GM23248 (cell line): Measurements from ENCODE around the gene CCDC90B.

Experiments used
- EZH2 ChIP-seq: fragments of 200-600 bp; sonication (generic); IDR thresholded peaks from 2 replicates; pipeline ENCODE4 v1.6.1; 2018; ENCODE audit warnings: antibody characterized with exemption, mild to moderate bottlenecking; ENCODE audit not compliant: insufficient read depth, poor library complexity, severe bottlenecking
- EZH2phosphoT487 ChIP-seq: fragments of 200-600 bp; sonication (generic); IDR thresholded peaks from 2 replicates; pipeline ENCODE4 v1.6.1; 2018; ENCODE audit warnings: antibody characterized with exemption, moderate library complexity, mild to moderate bottlenecking, low read depth; ENCODE audit not compliant: insufficient read depth

- TF ChIP-seq EZH2: no peak
- no peak for TF ChIP-seq EZH2phosphoT487
These were observed 36.1 kb downstream of the CCDC90B start for GRCh38 chr11:83249972-83250593.
